Lower lobe of right lung (tissue), 2 donors: ENCODE results near the gene TBX21. TPM values are rescaled to one million over a fixed set of nuclear protein-coding genes. Genes with fewer than 3 reads are reported as not detected.

ENCODE experiments used
- ATAC-seq, 2 donors: fragments of 200-7000 bp; cut with Tn5 transposase; one replicate each; pipeline ENCODE4 v1.9.1; 2020 to 2022; ENCODE audit warnings: mild to moderate bottlenecking in 2 of 2, moderate library complexity in 2 of 2
- DNase-seq: peaks from one replicate; pipeline ENCODE4 v3.0.0-alpha.2; 2020
- H3K27ac ChIP-seq: fragments of 200-600 bp; one replicate; pipeline ENCODE4 v1.8.0; 2022
- H3K27me3 ChIP-seq: fragments of 200-600 bp; one replicate; pipeline ENCODE4 v1.8.0; 2022; ENCODE audit warnings: low read depth
- H3K36me3 ChIP-seq: fragments of 200-600 bp; one replicate; pipeline ENCODE4 v1.8.0; 2022; ENCODE audit warnings: mild to moderate bottlenecking
- H3K4me1 ChIP-seq: fragments of 200-600 bp; one replicate; pipeline ENCODE4 v1.8.0; 2022
- H3K4me3 ChIP-seq: fragments of 200-600 bp; one replicate; pipeline ENCODE4 v1.8.0; 2022; ENCODE audit warnings: mild to moderate bottlenecking
- H3K9me3 ChIP-seq: fragments of 200-600 bp; one replicate; pipeline ENCODE4 v1.8.0; 2022
- CTCF ChIP-seq: fragments of 200-600 bp; IDR thresholded peaks from one replicate; pipeline ENCODE4 v1.8.0; 2022; ENCODE audit warnings: antibody characterized with exemption, mild to moderate bottlenecking
- intact Hi-C: fragments of 100-400 bp; cut with DNase I; formaldehyde crosslinking; loops from one replicate; pipeline ENCODE4 v1.11.0; 2022
- total RNA-seq: library from RNA; stranded (reverse); fragmentation: NEBNext Ultra II Directional; extraction: Animal tissue kit (Norgen Biotek cat#: 25700); gene quantifications from one replicate; pipeline ENCODE4 v1.2.1, GENCODE V29; 2021
- donor health status: DM: no; HTN: yes; CAD: no; lungs with severe emphysema.

TBX21 gene
- total RNA-seq, 1 donor from 2014 or later = 3.6 TPM

- no peak for ATAC-seq
Measured at GRCh38 chr17:47686664-47687327, 46.2 kb upstream of the TBX21 start.

GRCh38 chr17:47687328-47687690, 45.7 kb upstream of the TBX21 start:
- no peaks in the 10 kb centered on the region for H3K27me3 ChIP-seq
- H3K4me3 ChIP-seq = no peak overlapping the region
- peaks cover 38% of the 10 kb centered on the region for H3K36me3 ChIP-seq
- TF ChIP-seq CTCF = no peak
- intact Hi-C loops = no loop called here
- H3K9me3 ChIP-seq = no peaks in the 10 kb centered on the region
- ATAC-seq (no peak), DNase-seq (no peak)
- no peak overlapping the region for H3K27ac ChIP-seq
- peaks cover 23% of the 10 kb centered on the region for H3K4me1 ChIP-seq

More at GRCh38 chr17:47686664-47687327, 46.2 kb upstream of the TBX21 start:
- intact Hi-C loops = no loop called here
- Histone ChIP-seq H3K27me3 (no peaks in the 10 kb centered on the region), H3K27ac (no peak overlapping the region), H3K9me3 (no peaks in the 10 kb centered on the region), H3K4me3 (no peak overlapping the region), H3K36me3 (peaks cover 43% of the 10 kb centered on the region), H3K4me1 (peaks cover 22% of the 10 kb centered on the region)
- no peak for TF ChIP-seq CTCF
- DNase-seq = no peak

- Histone ChIP-seq H3K9me3 (no peaks in the 10 kb centered on the region), H3K4me1 (peaks cover 27% of the 10 kb centered on the region), H3K27ac (no peak overlapping the region), H3K27me3 (no peaks in the 10 kb centered on the region), H3K4me3 (no peak overlapping the region), H3K36me3 (peaks cover 34% of the 10 kb centered on the region)
- DNase-seq (no peak), ATAC-seq (no peak)
- no peak for TF ChIP-seq CTCF
- intact Hi-C loops = no loop called here
Measured at GRCh38 chr17:47687748-47688147, 45.3 kb upstream of the TBX21 start.

- peaks cover 36% of the 10 kb centered on the region for H3K4me1 ChIP-seq
- no peak for ATAC-seq
- H3K9me3 ChIP-seq = no peaks in the 10 kb centered on the region
- peaks cover 10% of the 10 kb centered on the region for H3K36me3 ChIP-seq
- H3K27ac ChIP-seq = no peak overlapping the region
- no peak overlapping the region for H3K4me3 ChIP-seq
- TF ChIP-seq CTCF = no peak
- DNase-seq = no peak
- intact Hi-C loops = no loop called here
- no peaks in the 10 kb centered on the region for H3K27me3 ChIP-seq
Measured at GRCh38 chr17:47690121-47690520, 42.9 kb upstream of the TBX21 start.

GRCh38 chr17:47692137-47692894, 40.7 kb upstream of the TBX21 start:
- Histone ChIP-seq H3K9me3 (no peaks in the 10 kb centered on the region), H3K27me3 (no peaks in the 10 kb centered on the region), H3K4me3 (no peak overlapping the region), H3K36me3 (no peaks in the 10 kb centered on the region), H3K27ac (no peak overlapping the region), H3K4me1 (peaks cover 37% of the 10 kb centered on the region)
- ATAC-seq (no peak), DNase-seq (no peak)
- no peak for TF ChIP-seq CTCF
- intact Hi-C loops = no loop called here
